Psoas muscle (tissue), 8 donors: Measurements from ENCODE around the gene RPL6. TPM values are rescaled to one million over a fixed set of nuclear protein-coding genes. Genes with fewer than 3 reads are reported as not detected.
A peak's percentile ranks its signal among the peaks of the same experiment; 100 is the strongest.
"Not testable (repeated sequence)": the region's sequence is repeated elsewhere in the genome, so short reads cannot be mapped to it uniquely, and the experiment has no call there.

ENCODE experiments used
- ATAC-seq, 4 donors: fragments of 200-7000 bp; cut with Tn5 transposase; one replicate each; pipeline ENCODE4 v1.9.1; 2020; ENCODE audit warnings: moderate library complexity in 3 of 4, mild to moderate bottlenecking in 2 of 4
- DNase-seq, 2 donors: peaks; one replicate each; pipeline ENCODE4 v3.0.0-alpha.2; 2020
- H3K27ac ChIP-seq: fragments of 200-600 bp; one replicate; pipeline ENCODE4 v1.8.0; 2022
- H3K27me3 ChIP-seq, 3 donors: fragments of 200-600 bp in 1 of 3; one replicate each; pipeline versions ENCODE4 v1.6.1 to v1.8.0; 2013 to 2022; ENCODE audit warnings: low read length in 2 of 3, mild to moderate bottlenecking in 2 of 3, moderate library complexity in 1 of 3; ENCODE audit not compliant: insufficient read depth in 3 of 3
- H3K36me3 ChIP-seq, 2 donors: fragments of 200-600 bp in 1 of 2; one replicate each; pipeline versions ENCODE4 v1.6.1 to v1.8.0; 2013 to 2022; ENCODE audit warnings: low read depth in 1 of 2, mild to moderate bottlenecking in 1 of 2, moderate library complexity in 1 of 2; ENCODE audit not compliant: insufficient read depth in 1 of 2
- H3K4me1 ChIP-seq: fragments of 200-600 bp; one replicate; pipeline ENCODE4 v1.8.0; 2022
- H3K4me3 ChIP-seq: fragments of 200-600 bp; one replicate; pipeline ENCODE4 v1.8.0; 2022; ENCODE audit warnings: mild to moderate bottlenecking
- H3K9me3 ChIP-seq: fragments of 200-600 bp; one replicate; pipeline ENCODE4 v1.8.0; 2022
- WGBS, 3 donors: extraction: QIAGEN DNeasy Blood & Tissue Kit; methylation state at CpG; one replicate each; pipeline versions ENCODE4 v1.1.6 to v1.1.7; 2013; 5-methylcytosine and 5-hydroxymethylcytosine counted together
- intact Hi-C, 2 donors: fragments of 100-400 bp; cut with DNase I; formaldehyde crosslinking; loops; one replicate each; pipeline versions ENCODE4 v1.11.0 to v1.14.2; 2022
- polyA plus RNA-seq, 3 donors: library from polyadenylated mRNA; stranded (reverse); fragments of 200-250 nt; gene quantifications; one replicate each; pipeline ENCODE4 v1.2.3, GENCODE V29; 2013
- total RNA-seq, 4 donors: library from RNA; stranded (reverse); fragmentation: NEBNext Ultra II Directional in 2 of 4; extraction: Animal tissue kit (Norgen Biotek cat#: 25700) in 2 of 4; gene quantifications; one replicate each; pipeline versions ENCODE4 v1.2.1 to v1.2.4, GENCODE V29; 2021 to 2023
- TF ChIP-seq, protein P1 (sequence below): fragments of 200-600 bp; IDR thresholded peaks from one replicate; pipeline ENCODE4 v1.8.0; 2022; ENCODE audit warnings: antibody characterized with exemption
- donor health status: healthy with polysubstance abuse.
- donor health status: DM: no; HTN: no; CAD: no; lungs with moderate emphysema.
- donor health status: Bipolar disorder and iron deficiency.
- donor health status: healthy.
- donor health status: DM: yes; HTN: yes; CAD: no.
- donor health status: DM: no; HTN: no; CAD: no.
- donor health status: DM: no; HTN: no; CAD: no.
- donor health status: DM: yes; HTN: yes; CAD: no.

The RPL6 gene
- total and polyA plus RNA-seq, 7 donors: 743 to 1,983 (median 889) TPM

DNA sequence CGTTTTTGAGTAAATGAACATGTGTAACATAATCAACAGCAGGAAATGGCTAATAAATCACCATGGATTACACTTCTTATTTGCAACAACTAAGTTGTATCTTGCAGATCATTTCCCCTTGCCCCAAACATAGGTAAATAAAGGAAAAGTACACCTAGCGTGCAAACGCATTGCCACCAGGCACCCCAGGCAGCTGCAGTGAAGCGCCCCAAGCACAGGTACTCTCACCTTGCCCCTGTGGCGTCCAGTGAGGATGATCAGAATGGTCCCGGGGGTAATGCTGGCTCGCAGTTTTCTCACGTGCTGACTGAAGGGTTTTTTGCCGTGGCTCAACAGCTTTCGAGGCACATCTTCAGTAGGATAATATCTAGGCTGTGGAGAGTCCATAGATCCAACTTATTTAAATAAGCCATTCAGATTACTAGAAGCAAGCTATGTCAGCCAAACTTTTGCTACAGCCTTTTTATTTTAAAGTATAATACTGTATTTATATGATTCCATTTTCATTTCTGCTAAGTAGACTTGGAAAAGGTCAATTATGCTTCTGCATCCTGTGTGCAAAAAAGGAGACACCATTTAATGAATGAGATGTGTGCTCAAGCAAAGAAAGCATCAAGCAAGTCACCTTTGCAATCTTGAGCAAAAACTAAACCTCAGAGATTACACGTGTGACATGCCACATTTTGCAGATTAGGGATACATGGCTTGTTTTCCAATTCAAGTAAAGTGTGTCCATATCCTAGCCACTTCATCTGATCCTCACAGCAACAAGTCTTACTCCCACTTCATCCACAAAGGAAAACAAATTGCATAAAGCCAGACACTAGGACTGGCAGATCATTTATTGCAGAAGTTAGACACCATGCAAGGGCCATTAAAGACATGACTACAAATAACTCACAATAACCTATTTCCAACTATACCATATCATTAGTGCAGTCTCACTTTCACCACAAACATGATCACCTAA is 2.6 kb downstream of the RPL6 start:
- TF ChIP-seq, protein P1, sequence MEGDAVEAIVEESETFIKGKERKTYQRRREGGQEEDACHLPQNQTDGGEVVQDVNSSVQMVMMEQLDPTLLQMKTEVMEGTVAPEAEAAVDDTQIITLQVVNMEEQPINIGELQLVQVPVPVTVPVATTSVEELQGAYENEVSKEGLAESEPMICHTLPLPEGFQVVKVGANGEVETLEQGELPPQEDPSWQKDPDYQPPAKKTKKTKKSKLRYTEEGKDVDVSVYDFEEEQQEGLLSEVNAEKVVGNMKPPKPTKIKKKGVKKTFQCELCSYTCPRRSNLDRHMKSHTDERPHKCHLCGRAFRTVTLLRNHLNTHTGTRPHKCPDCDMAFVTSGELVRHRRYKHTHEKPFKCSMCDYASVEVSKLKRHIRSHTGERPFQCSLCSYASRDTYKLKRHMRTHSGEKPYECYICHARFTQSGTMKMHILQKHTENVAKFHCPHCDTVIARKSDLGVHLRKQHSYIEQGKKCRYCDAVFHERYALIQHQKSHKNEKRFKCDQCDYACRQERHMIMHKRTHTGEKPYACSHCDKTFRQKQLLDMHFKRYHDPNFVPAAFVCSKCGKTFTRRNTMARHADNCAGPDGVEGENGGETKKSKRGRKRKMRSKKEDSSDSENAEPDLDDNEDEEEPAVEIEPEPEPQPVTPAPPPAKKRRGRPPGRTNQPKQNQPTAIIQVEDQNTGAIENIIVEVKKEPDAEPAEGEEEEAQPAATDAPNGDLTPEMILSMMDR: no peak
- Histone ChIP-seq H3K4me1 (peaks cover 13% of the 10 kb centered on the region), H3K4me3 (peak overlapping the region; percentile 79), H3K27me3 (no peaks in the 10 kb centered on the region), H3K27ac (no peak overlapping the region), H3K36me3 (peaks cover 15 to 45% of the 10 kb centered on the region in 2 donors), H3K9me3 (no peaks in the 10 kb centered on the region)
- DNase-seq (no peak), ATAC-seq (no peak)
- intact Hi-C loops: no loop called here
- 72 to 80% (median 76%) methylated on average over 11 of the region's 11 CpGs for WGBS, 3 donors

- no peak overlapping the region for H3K4me3 ChIP-seq
- peaks cover 11 to 29% of the 10 kb centered on the region in 2 donors for H3K36me3 ChIP-seq
- TF ChIP-seq, protein P1: no peak
- intact Hi-C loops: no loop called here
- no peaks in the 10 kb centered on the region for H3K9me3 ChIP-seq
- H3K27ac ChIP-seq: no peak overlapping the region
- DNase-seq (no peak), ATAC-seq (peak in 1 of 4 donors; percentile 20)
- 58 to 59% (median 59%) methylated on average over 5 of the region's 5 CpGs for WGBS, 3 donors
- H3K4me1 ChIP-seq: peaks cover under 1% of the 10 kb centered on the region
- no peaks in the 10 kb centered on the region for H3K27me3 ChIP-seq
These were observed 7.4 kb downstream of the RPL6 start for GRCh38 chr12:112401903-112402498.

DNA sequence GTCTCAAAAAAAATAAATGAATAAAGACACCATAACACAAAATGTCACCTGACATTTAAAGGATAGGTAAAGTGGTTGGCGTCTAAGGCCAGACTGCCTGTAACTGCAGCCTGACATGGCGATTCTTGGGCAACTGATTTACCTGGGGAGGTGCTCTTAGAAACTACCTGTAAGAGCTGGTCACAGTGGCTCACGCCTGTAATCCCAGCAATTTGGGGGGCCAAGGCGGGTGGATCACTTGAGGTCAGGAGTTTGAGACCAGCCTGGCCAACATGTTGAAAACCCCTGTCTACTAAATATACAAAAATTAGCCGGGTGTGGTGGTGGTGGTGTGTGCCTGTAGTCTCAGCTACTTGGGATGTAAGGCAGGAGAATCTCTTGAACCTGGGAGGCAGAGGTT is 8.4 kb downstream of the RPL6 start:
- DNase-seq (no peak), ATAC-seq (no peak)
- H3K9me3 ChIP-seq: no peaks in the 10 kb centered on the region
- intact Hi-C loops: no loop called here
- no peaks in the 10 kb centered on the region for H3K4me1 ChIP-seq
- H3K4me3 ChIP-seq: no peak overlapping the region
- peaks cover 5 to 20% of the 10 kb centered on the region in 2 donors for H3K36me3 ChIP-seq
- H3K27me3 ChIP-seq: no peaks in the 10 kb centered on the region
- no peak overlapping the region for H3K27ac ChIP-seq
- WGBS, 3 donors: 93 to 95% (median 94%) methylated on average over 5 of the region's 5 CpGs
- TF ChIP-seq, protein P1: no peak

DNA sequence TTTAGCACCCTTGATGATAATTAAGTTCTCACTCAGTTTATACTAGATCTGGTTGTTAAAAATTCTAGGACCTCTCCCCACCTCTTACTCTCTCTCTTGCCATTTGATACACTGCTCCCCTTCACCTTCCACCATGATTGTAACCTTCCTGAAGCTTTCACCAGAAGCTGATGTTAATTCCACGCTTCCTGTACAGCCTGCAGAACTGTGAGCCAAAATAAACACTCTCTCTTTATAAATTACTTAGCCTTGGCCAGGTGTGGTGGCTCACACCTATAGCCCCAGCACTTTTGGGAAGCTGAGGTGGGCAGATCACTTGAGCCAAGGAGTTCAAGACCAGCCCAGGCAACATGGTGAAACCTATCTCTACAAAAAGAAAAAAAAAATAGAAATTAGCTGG is 16.1 kb downstream of the RPL6 start:
- TF ChIP-seq, protein P1: no peak
- 80 to 89% (median 84%) methylated on average over 1 of the region's 1 CpG for WGBS, 3 donors
- intact Hi-C loops: no loop called here
- DNase-seq (no peak), ATAC-seq (no peak)
- H3K27ac ChIP-seq: no peak overlapping the region
- H3K4me3 ChIP-seq: no peak overlapping the region
- peaks cover 5% of the 10 kb centered on the region for H3K4me1 ChIP-seq
- H3K36me3 ChIP-seq: no peaks in the 10 kb centered on the region
- H3K9me3 ChIP-seq: peaks cover 8% of the 10 kb centered on the region
- no peaks in the 10 kb centered on the region for H3K27me3 ChIP-seq

DNA sequence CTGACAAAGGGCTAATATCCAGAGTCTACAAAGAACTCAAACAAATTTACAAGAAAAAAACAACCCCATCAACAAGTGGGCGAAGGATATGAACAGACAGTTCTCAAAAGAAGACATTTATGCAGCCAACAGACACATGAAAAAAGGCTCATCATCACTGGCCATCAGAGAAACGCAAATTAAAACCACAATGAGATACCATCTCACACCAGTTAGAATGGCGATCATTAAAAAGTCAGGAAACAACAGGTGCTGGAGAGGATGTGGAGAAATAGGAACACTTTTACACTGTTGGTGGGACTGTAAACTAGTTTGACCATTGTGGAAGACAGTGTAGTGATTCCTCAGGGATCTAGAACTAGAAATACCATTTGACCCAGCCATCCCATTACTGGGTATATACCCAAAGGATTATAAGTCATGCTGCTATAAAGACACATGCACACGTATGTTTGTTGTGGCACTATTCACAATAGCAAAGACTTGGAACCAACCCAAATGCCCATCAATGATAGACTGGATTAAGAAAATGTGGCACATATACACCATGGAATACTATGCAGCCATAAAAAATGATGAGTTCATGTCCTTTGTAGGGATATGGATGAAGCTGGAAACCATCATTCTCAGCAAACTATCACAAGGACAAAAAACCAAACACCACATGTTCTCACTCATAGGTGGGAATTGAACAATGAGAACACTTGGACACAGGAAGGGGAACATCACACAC is 19.3 kb downstream of the RPL6 start:
- intact Hi-C loops: loop anchor here in 1 of 2 donors (5.0 to 10.0 kb wide), 3 partner anchors 93 to 445 kb away; no protein-coding TSS in a partner anchor
- WGBS, 3 donors: 78 to 83% (median 78%) methylated on average over 2 to 3 of the region's 4 CpGs
- not testable (repeated sequence) for DNase-seq, H3K9me3 ChIP-seq, H3K27ac ChIP-seq, ATAC-seq, H3K27me3 ChIP-seq, H3K36me3 ChIP-seq, H3K4me1 ChIP-seq, H3K4me3 ChIP-seq
